NCI-H187 treated with DMSO at 0.1 percent for 48 hours (cell line): ENCODE data around the gene LRRC56.

ENCODE experiments used
- DNase-seq: peaks from one replicate; lab custom pipeline; 2025; lab: John Stamatoyannopoulos, UW

LRRC56 gene

DNA sequence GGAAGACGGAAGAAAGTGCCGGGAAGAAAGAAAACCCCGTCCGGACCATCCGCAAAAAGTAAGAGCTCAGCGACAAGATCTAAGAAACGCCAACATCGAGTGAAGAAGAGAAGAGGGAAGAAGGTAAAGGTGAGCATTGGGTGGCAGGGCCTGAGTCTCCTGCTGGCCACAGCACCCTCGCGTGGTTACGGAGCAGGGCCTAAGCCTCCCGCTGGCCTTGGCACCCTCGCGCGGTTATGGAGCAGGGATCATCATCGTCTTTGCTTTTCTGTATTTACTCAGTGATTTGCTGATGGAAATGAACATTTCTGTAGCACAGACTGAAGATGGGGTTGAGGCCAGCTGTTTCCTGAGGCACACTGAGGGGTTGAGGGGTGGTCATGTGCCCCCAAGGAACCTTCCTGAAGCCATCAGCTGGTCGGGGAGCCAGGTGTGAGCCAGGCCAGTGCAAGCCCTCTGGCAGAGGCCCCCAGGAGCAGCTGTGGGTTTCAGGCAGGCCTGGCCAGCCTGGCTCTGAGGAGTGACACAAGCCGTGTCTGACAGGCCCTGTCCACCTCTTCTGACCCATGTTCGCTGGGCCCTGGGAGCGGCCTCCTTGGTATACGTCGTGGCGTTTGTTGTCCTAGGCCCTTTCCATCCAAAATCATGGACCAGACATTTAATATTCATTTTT lies 64.4 kb downstream of the LRRC56 start:
- DNase-seq: no peak

DNA sequence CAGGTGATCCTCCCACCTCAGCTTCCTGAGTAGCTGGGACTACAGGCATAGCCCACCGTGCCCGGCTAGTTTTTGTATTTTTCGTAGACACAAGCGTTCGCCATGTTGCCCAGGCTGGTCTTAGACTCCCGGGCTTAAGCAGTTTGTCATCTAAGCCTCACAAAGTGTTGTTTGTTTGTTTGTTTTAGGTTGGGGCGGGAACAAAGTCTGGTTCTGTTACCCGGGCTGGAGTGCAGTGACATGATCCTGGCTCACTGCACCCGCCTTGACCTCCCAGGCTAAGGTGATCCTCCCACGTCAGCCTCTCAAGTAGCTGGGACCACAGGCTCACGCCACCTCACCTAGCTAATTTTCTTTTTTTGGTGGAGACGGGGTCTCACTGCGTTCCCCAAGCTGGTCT lies 65.8 kb downstream of the LRRC56 start:
- no peak for DNase-seq
